NCI-H2107 treated with DMSO at 0.1 percent for 48 hours (cell line): ENCODE data around the gene EEF1AKMT3.

ENCODE experiments used
- DNase-seq: peaks from one replicate; lab custom pipeline; 2025; ENCODE audit not compliant: unreplicated experiment; lab: John Stamatoyannopoulos, UW

EEF1AKMT3 gene

GRCh38 chr12:57782243-57782607 is 9.8 kb downstream of the EEF1AKMT3 start:
- no peak for DNase-seq

GRCh38 chr12:57782608-57783465 is 10.4 kb downstream of the EEF1AKMT3 start, which contains the start of gene TSFM:
TSFM (plus strand) TSS chr12:57782787; CDS start chr12:57782802, 15 bp downstream.
- peak; percentile 80 for DNase-seq

GRCh38 chr12:57783466-57783801 is 11.0 kb downstream of the EEF1AKMT3 start:
- DNase-seq = no peak

- DNase-seq = no peak
Observed at GRCh38 chr12:57783861-57784260, 11.4 kb downstream of the EEF1AKMT3 start.

DNA sequence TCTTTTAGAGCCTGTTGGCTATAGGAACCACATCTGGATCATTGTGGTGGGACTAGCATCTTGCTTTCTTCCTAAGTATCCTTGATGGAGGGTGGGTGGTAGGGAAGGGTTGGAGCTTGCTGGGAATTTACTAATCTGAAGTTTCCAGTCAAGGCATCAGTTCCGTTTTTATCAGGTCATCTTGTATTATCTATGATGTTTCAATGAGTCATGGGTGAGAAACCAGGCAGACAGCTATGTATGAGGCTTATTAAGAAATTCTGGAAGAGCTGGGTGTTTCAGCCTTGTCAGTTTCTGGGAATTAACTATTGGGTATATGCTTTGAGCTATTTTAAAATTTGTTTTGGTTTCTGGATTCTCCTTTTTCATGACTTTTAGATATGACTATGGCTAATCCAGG is 21.5 kb downstream of the EEF1AKMT3 start:
- DNase-seq = no peak

- DNase-seq = no peak
Observed at GRCh38 chr12:57795354-57795753, 22.9 kb downstream of the EEF1AKMT3 start.

DNA sequence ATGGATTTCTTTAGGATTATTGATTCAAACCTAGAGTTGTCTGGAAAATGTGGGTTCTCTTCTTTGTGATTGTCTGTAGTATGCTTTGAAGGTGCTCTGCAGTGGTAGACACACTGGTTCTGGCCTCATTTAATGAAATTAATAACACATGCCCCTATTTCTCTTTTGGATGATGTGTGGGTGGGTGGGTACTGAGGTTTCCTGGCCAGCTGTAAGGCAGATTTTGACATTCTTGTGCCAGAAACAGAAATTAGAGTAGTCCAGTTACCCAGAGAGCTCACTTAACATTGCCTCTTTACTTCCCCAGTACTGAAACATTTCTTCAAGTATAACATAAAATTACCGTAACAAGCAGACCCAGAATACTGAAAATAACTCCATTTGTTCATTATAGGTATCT is 24.6 kb downstream of the EEF1AKMT3 start:
- DNase-seq = no peak

GRCh38 chr12:57797933-57798332 is 25.5 kb downstream of the EEF1AKMT3 start:
- DNase-seq = no peak

GRCh38 chr12:57800965-57801364 is 28.6 kb downstream of the EEF1AKMT3 start:
- DNase-seq = no peak

DNA sequence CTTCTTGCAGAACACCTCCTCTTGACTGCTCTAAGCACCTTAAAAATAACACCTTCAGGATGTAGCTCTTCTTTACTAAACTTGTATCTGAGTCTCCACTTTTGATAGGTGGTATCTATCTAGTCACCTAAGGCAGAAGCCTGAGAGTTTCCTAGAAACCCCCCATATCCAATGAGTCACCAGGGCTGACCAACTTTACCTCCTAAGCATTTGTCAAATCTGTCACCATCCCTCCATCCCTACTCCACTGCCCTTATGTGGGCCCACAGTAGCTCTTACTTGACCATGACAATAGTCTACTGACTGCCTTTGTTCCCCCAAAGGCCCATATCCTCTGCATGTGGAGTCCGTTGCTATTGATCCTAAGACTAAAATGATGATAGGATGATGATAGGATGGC is 30.2 kb downstream of the EEF1AKMT3 start:
- DNase-seq = no peak

DNA sequence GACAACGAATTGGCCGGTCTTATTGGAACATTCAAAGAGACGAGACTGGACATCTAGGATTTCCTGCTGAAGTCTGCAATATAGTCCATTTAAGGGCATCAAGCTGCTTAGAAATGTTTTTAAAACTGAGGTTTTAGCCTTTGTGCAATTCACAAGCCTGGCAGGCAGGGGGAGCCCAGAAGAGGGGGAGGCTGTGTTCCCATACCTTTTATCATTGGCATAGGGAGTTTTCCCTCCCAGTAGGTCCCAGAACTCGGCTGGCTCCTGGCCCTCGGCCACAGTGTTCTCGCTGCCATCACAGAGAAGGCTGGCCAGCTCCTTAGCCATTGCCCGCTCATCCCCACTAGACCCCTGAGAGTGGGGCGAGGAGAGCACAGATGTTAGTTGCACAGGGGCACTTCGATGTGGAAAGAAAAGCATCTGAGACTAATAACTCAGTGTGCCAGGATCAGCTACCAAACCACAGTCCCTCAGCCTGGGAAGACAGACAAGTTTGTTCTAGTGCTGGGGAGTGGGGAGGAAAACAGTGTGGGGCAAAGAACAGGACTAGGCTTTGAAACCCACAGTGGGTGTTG is 31.0 kb downstream of the EEF1AKMT3 start:
- no peak for DNase-seq

- no peak for DNase-seq
Observed at GRCh38 chr12:57806677-57807076, 34.3 kb downstream of the EEF1AKMT3 start.

DNA sequence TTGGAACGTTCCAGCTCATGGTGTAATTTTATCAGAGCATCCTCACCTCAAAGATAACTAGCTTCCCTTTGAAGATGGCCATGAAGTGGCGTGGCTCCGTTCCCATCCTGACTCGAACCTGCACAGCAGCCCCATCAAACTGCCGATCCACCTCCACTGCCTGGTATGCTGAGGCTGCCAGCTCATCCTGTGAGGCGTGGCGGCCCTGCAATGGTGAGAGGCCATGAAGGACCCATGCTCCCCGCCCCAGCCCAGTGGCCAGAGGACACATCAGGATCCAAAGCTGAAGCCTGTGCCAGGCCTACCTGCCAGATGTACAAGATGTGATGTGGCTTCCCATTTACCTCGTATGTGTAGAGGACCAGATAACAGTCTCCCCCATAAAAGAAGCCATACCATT is 34.9 kb downstream of the EEF1AKMT3 start:
- no peak for DNase-seq

DNA sequence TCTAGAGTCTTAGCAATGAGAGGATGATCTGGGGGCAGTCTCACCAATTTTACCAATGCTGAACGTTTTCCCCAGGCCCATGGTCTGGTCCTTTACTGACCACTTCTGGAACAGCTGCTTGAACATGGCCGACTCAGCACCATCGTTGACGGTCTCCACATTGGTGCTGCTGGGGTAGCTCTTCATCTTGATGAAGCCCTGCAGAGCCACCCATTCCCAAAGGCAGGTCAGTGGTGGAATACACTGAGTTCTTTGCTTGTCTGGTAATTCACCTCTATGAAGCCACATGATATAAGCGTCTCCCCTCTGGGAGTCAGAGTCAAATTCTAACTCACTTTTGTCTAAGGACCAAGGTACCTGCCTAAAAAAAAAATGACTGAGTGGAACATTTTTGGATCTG is 35.9 kb downstream of the EEF1AKMT3 start:
- no peak for DNase-seq

GRCh38 chr12:57809425-57809824 is 37.0 kb downstream of the EEF1AKMT3 start:
- DNase-seq = no peak

GRCh38 chr12:57810450-57810849 is 38.0 kb downstream of the EEF1AKMT3 start:
- no peak for DNase-seq

- no peak for DNase-seq
Observed at GRCh38 chr12:57811028-57811755, 38.8 kb downstream of the EEF1AKMT3 start.

- DNase-seq = no peak
Observed at GRCh38 chr12:57813111-57813970, 40.9 kb downstream of the EEF1AKMT3 start.

- DNase-seq = no peak
Observed at GRCh38 chr12:57813971-57814772, 41.8 kb downstream of the EEF1AKMT3 start.
